ENCODE measurements around the gene VSIG10.
"Not testable (repeated sequence)": the region's sequence is repeated elsewhere in the genome, so short reads cannot be mapped to it uniquely, and the experiment has no call there.

VSIG10 gene

GRCh38 chr12:118089782-118090181 lies 14.0 kb downstream of the VSIG10 start (continued):
- no peak for TF ChIP-seq ZNF518A (tag by site-specific recombination; conservative IDR thresholded peaks at IDR 0.05; ENCODE audit: low read depth)
- TF ChIP-seq GFI1B (tag by site-specific recombination; IDR thresholded peaks at IDR 0.05): no peak
- no peak for TF ChIP-seq ZNF174 (tag by site-specific recombination; IDR thresholded peaks at IDR 0.05)
- TF ChIP-seq IKZF3 (tag by site-specific recombination; IDR thresholded peaks at IDR 0.05): no peak
- no peak for TF ChIP-seq MZF1 (tag by site-specific recombination; IDR thresholded peaks at IDR 0.05; ENCODE audit: borderline replicate concordance)
- no peak for TF ChIP-seq KLF8 (tag by site-specific recombination; IDR thresholded peaks at IDR 0.05)
- TF ChIP-seq ZNF23 (tag by site-specific recombination; IDR thresholded peaks at IDR 0.05; ENCODE audit: borderline replicate concordance): no peak
- TF ChIP-seq ZNF785 (tag by site-specific recombination; IDR thresholded peaks at IDR 0.05): no peak
- TF ChIP-seq, protein P1, sequence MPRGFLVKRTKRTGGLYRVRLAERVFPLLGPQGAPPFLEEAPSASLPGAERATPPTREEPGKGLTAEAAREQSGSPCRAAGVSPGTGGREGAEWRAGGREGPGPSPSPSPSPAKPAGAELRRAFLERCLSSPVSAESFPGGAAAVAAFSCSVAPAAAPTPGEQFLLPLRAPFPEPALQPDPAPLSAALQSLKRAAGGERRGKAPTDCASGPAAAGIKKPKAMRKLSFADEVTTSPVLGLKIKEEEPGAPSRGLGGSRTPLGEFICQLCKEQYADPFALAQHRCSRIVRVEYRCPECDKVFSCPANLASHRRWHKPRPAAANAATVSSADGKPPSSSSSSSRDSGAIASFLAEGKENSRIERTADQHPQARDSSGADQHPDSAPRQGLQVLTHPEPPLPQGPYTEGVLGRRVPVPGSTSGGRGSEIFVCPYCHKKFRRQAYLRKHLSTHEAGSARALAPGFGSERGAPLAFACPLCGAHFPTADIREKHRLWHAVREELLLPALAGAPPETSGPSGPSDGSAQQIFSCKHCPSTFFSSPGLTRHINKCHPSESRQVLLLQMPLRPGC (tag by site-specific recombination; IDR thresholded peaks at IDR 0.05): no peak

DNA sequence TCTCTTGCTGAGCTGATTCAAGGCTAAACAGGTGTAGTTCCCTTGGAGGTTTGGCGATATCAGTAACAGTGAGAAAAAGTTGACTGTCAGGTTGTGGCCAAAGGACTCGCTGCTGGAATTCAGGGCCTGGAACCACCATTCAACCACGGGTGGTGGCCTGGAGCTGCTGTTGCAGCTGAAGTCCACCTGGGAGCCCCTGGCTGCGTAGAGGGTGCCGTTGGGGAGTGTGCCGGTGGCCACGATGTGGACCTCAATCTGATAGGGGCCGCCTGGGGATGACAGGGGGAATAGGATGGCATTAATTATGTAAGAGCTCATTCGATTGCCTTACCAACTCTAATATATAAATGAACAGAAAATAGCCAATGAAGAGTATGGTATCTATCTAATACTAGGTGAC lies 21.6 kb downstream of the VSIG10 start:
- H3K9me3 ChIP-seq (ENCODE audit: control insufficient read depth, insufficient read depth, low read depth, low read length): no peaks in the 10 kb centered on the region
- H3K4me3 ChIP-seq (ENCODE audit: low read depth, low read length): no peak overlapping the region
- no peak for TF ChIP-seq ZNF76 (tag by site-specific recombination; IDR thresholded peaks at IDR 0.05; ENCODE audit: borderline replicate concordance, low read depth)
- TF ChIP-seq HOXA7 (CRISPR knock-in tag; IDR thresholded peaks at IDR 0.05; ENCODE audit: borderline replicate concordance): no peak
- no peak for TF ChIP-seq PRDM4 (tag by site-specific recombination; IDR thresholded peaks at IDR 0.05)
- TF ChIP-seq ZSCAN23 (tag by site-specific recombination; IDR thresholded peaks at IDR 0.05): no peak
- no peak for TF ChIP-seq ZNF169 (tag by site-specific recombination; IDR thresholded peaks at IDR 0.05)
- TF ChIP-seq, protein P2, sequence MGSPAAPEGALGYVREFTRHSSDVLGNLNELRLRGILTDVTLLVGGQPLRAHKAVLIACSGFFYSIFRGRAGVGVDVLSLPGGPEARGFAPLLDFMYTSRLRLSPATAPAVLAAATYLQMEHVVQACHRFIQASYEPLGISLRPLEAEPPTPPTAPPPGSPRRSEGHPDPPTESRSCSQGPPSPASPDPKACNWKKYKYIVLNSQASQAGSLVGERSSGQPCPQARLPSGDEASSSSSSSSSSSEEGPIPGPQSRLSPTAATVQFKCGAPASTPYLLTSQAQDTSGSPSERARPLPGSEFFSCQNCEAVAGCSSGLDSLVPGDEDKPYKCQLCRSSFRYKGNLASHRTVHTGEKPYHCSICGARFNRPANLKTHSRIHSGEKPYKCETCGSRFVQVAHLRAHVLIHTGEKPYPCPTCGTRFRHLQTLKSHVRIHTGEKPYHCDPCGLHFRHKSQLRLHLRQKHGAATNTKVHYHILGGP (tag by site-specific recombination; IDR thresholded peaks at IDR 0.05): no peak
- no peak for TF ChIP-seq ZSCAN16 (tag by site-specific recombination; IDR thresholded peaks at IDR 0.05)
- TF ChIP-seq GFI1B (tag by site-specific recombination; IDR thresholded peaks at IDR 0.05): no peak
- no peak for TF ChIP-seq ZNF112 (tag by site-specific recombination; IDR thresholded peaks at IDR 0.05)
- no peak for TF ChIP-seq ZNF48 (tag by site-specific recombination; IDR thresholded peaks at IDR 0.05)
- TF ChIP-seq ZNF777 (tag by site-specific recombination; IDR thresholded peaks at IDR 0.05; ENCODE audit: borderline replicate concordance): no peak
- no peak for TF ChIP-seq ZNF302 (tag by site-specific recombination; IDR thresholded peaks at IDR 0.05; ENCODE audit: low read depth)
- TF ChIP-seq ZNF223 (tag by site-specific recombination; IDR thresholded peaks at IDR 0.05): no peak
- CTCF ChIA-PET: no interaction called here
- POLR2A ChIA-PET: no interaction called here
- no peak overlapping the region for H3K27ac ChIP-seq (ENCODE audit: extremely low read depth, low read depth, low read length)
- H3K4me1 ChIP-seq (ENCODE audit: control insufficient read depth, insufficient read depth, low read length): no peaks in the 10 kb centered on the region
- H3K36me3 ChIP-seq (ENCODE audit: control insufficient read depth in 2 of 2, insufficient read depth in 1 of 2, low read length in 2 of 2): peaks cover 0 to 13% of the 10 kb centered on the region in 2 experiments; a peak in 2 of 3 replicates

- H3K4me3 ChIP-seq (ENCODE audit: low read depth, low read length); H3K9me3 ChIP-seq (ENCODE audit: control insufficient read depth, insufficient read depth, low read depth, low read length); CTCF ChIA-PET; POLR2A ChIA-PET; H3K27ac ChIP-seq (ENCODE audit: extremely low read depth, low read depth, low read length); H3K4me1 ChIP-seq (ENCODE audit: control insufficient read depth, insufficient read depth, low read length): not testable (repeated sequence)
- peaks cover 0 to 13% of the 10 kb centered on the region in 2 experiments; a peak in 2 of 3 replicates for H3K36me3 ChIP-seq (ENCODE audit: control insufficient read depth in 2 of 2, insufficient read depth in 1 of 2, low read length in 2 of 2)
Measured at GRCh38 chr12:118081521-118081920, 22.3 kb downstream of the VSIG10 start.
